MCF 10A (cell line): ENCODE data around the gene INPP1. TPM values are rescaled to one million over a fixed set of nuclear protein-coding genes. Genes with fewer than 3 reads are reported as not detected.

Experiments used
- BruUV-seq: library from RNA; stranded (reverse); fragments of 400-500 nt; replicated peaks from 2 replicates; lab custom pipeline; 2021; lab: Mats Ljungman, UMichigan
- CTCF ChIA-PET: fragments of 300-600 bp; sonication (Branson Sonifier 250); formaldehyde crosslinking; extraction: SDS; loops from one replicate; lab custom pipeline; 2021; ENCODE audit warnings: antibody characterized with exemption, inconsistent platforms; lab: Yijun Ruan, JAX
- POLR2A ChIA-PET: fragments of 300-600, 350-650 bp; sonication (Branson Sonifier 250); formaldehyde crosslinking; extraction: SDS; loops from one replicate; lab custom pipeline; 2020; ENCODE audit warnings: antibody characterized with exemption, inconsistent platforms; lab: Yijun Ruan, JAX
- DNase-seq: peaks from one replicate; pipeline ENCODE4 v3.0.0-alpha.2; 2018; ENCODE audit not compliant: unreplicated experiment
- H3K27ac Mint-ChIP-seq: one replicate; pipeline ENCODE4 v1.8.0; 2022; ENCODE audit warnings: mild to moderate bottlenecking, low read depth, mixed read lengths; ENCODE audit not compliant: unreplicated experiment
- H3K27me3 Mint-ChIP-seq: one replicate; pipeline ENCODE4 v1.8.0; 2022; ENCODE audit warnings: mixed read lengths; ENCODE audit not compliant: insufficient read depth, unreplicated experiment
- H3K36me3 Mint-ChIP-seq: one replicate; pipeline ENCODE4 v1.8.0; 2022; ENCODE audit warnings: mild to moderate bottlenecking, moderate library complexity, mixed read lengths; ENCODE audit not compliant: insufficient read depth, unreplicated experiment
- H3K4me1 Mint-ChIP-seq: one replicate; pipeline ENCODE4 v1.8.0; 2022; ENCODE audit warnings: mixed read lengths; ENCODE audit not compliant: insufficient read depth, unreplicated experiment
- H3K4me3 Mint-ChIP-seq: one replicate; pipeline ENCODE4 v1.8.0; 2022; ENCODE audit warnings: mild to moderate bottlenecking, moderate library complexity, mixed read lengths; ENCODE audit not compliant: unreplicated experiment
- H3K9me3 Mint-ChIP-seq: one replicate; pipeline ENCODE4 v1.8.0; 2022; ENCODE audit warnings: mixed read lengths; ENCODE audit not compliant: unreplicated experiment
- intact Hi-C: fragments of 100-400 bp; cut with micrococcal nuclease; formaldehyde crosslinking; loops from 2 replicates; pipeline ENCODE4 v1.14.1; 2022
- total RNA-seq: library from RNA; stranded (reverse); gene quantifications from 2 replicates; pipeline ENCODE4 v1.2.3, GENCODE V29; 2022
- TF ChIP-seq, protein P1 (sequence below): fragments of 200-600 bp; IDR thresholded peaks from one replicate; pipeline ENCODE4 v1.8.0; 2022; ENCODE audit warnings: antibody characterized with exemption, mild to moderate bottlenecking; ENCODE audit not compliant: unreplicated experiment

INPP1 gene
- total RNA-seq, 1 experiment from 2014 or later: 29.2 TPM

DNA sequence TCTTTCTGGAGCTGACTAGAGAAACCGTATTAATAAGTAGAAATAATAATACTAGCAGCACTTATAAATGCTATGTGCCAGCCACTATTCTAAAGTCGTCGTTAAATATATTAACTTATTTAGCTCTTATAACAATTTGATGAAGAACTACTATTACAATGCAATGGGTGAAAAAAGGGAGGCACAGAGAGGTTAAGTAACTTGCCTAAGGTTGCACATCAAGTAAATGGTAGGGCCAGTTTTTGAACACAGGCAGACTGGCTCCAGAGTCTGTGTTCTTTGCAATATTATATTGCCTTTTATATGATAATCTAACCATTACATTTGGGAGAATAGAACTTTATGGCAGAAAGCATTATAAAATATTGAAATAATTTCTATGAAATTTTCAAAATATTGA lies 17.6 kb downstream of the INPP1 start:
- BruUV-seq: no TSS peak
- H3K36me3 Mint-ChIP-seq: peaks cover 13% of the 10 kb centered on the region
- H3K27me3 Mint-ChIP-seq: no peaks in the 10 kb centered on the region
- H3K27ac Mint-ChIP-seq: no peak overlapping the region
- TF ChIP-seq, protein P1, sequence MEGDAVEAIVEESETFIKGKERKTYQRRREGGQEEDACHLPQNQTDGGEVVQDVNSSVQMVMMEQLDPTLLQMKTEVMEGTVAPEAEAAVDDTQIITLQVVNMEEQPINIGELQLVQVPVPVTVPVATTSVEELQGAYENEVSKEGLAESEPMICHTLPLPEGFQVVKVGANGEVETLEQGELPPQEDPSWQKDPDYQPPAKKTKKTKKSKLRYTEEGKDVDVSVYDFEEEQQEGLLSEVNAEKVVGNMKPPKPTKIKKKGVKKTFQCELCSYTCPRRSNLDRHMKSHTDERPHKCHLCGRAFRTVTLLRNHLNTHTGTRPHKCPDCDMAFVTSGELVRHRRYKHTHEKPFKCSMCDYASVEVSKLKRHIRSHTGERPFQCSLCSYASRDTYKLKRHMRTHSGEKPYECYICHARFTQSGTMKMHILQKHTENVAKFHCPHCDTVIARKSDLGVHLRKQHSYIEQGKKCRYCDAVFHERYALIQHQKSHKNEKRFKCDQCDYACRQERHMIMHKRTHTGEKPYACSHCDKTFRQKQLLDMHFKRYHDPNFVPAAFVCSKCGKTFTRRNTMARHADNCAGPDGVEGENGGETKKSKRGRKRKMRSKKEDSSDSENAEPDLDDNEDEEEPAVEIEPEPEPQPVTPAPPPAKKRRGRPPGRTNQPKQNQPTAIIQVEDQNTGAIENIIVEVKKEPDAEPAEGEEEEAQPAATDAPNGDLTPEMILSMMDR: no peak
- intact Hi-C loops: no loop called here
- H3K9me3 Mint-ChIP-seq: no peaks in the 10 kb centered on the region
- POLR2A ChIA-PET: interaction anchor here (0.5 to 4.9 kb wide), 4 partner anchors 11 to 736 kb away, joined by 3 to 45 read pairs (median 5); partner anchors contain the start of genes HIBCH and INPP1
- peaks cover 17% of the 10 kb centered on the region for H3K4me1 Mint-ChIP-seq
- DNase-seq: no peak
- H3K4me3 Mint-ChIP-seq: no peak overlapping the region
- CTCF ChIA-PET: interaction anchor here (0.6 to 4.9 kb wide), 5 partner anchors 9 to 684 kb away, joined by 4 to 28 read pairs (median 5); partner anchors contain the start of gene HIBCH

- no peak overlapping the region for H3K4me3 Mint-ChIP-seq
- intact Hi-C loops: no loop called here
- peaks cover 13% of the 10 kb centered on the region for H3K36me3 Mint-ChIP-seq
- no peak overlapping the region for H3K27ac Mint-ChIP-seq
- CTCF ChIA-PET: interaction anchor here (2.3 to 4.9 kb wide), 2 partner anchors 8 to 17 kb away, joined by 8 to 28 read pairs; no protein-coding TSS in a partner anchor
- no TSS peak for BruUV-seq
- H3K9me3 Mint-ChIP-seq: no peaks in the 10 kb centered on the region
- peaks cover 13% of the 10 kb centered on the region for H3K4me1 Mint-ChIP-seq
- DNase-seq: no peak
- TF ChIP-seq, protein P1: no peak
- POLR2A ChIA-PET: interaction anchor here (4.9 kb wide), 1 partner anchor 16 kb away, joined by 45 read pairs; the partner anchor contains the start of gene INPP1
- no peaks in the 10 kb centered on the region for H3K27me3 Mint-ChIP-seq
Observed at GRCh38 chr2:190361572-190361971, 18.2 kb downstream of the INPP1 start.

DNA sequence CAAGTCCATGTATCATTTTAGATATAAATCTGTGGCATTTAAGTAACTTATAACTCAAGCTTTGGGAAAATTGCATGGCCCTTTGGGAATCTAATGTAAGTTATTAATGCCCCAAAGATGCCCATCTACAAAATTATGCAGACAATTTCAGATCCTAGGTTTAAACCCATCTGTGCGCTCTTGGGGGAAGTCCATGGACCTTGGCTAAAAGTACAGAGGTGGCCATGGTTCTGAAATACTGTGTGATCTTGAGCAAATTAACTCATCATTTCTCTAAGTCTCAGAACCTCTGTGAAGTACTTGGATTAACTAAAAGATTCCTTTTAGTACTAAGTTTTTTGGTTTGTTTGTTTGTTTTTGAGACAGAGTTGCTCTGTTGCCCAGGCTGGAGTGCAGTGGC lies 19.5 kb downstream of the INPP1 start:
- Mint-ChIP-seq H3K9me3 (no peaks in the 10 kb centered on the region), H3K4me1 (peaks cover 13% of the 10 kb centered on the region), H3K4me3 (no peak overlapping the region), H3K27ac (no peak overlapping the region), H3K27me3 (no peaks in the 10 kb centered on the region), H3K36me3 (peaks cover 15% of the 10 kb centered on the region)
- CTCF ChIA-PET: interaction anchor here (4.9 kb wide), 1 partner anchor 18 kb away, joined by 28 read pairs; no protein-coding TSS in a partner anchor
- no TSS peak for BruUV-seq
- intact Hi-C loops: no loop called here
- no peak for DNase-seq
- TF ChIP-seq, protein P1: no peak
- POLR2A ChIA-PET: no interaction called here

GRCh38 chr2:190365499-190366204 lies 22.3 kb downstream of the INPP1 start:
- Mint-ChIP-seq H3K4me1 (no peaks in the 10 kb centered on the region), H3K4me3 (no peak overlapping the region), H3K9me3 (no peaks in the 10 kb centered on the region), H3K27ac (no peak overlapping the region), H3K27me3 (no peaks in the 10 kb centered on the region), H3K36me3 (peaks cover 31% of the 10 kb centered on the region)
- intact Hi-C loops: no loop called here
- POLR2A ChIA-PET: no interaction called here
- no peak for DNase-seq
- TF ChIP-seq, protein P1: no peak
- BruUV-seq: no TSS peak
- CTCF ChIA-PET: interaction anchor here (0.7 to 2.3 kb wide), 6 partner anchors 19 to 352 kb away, joined by 3 to 10 read pairs (median 5); partner anchors contain the start of genes HIBCH and INPP1
